Stimulated activated effector memory CD8-positive, alpha-beta T cell treated with anti-CD3 and anti-CD28 coated beads, Interleukin-12 subunit alpha, Interleukin-12 subunit beta, amount 100 ng/mL, for 72 hours (primary cell): ENCODE data around the gene SERPINC1.
"Not testable (repeated sequence)": the region's sequence is repeated elsewhere in the genome, so short reads cannot be mapped to it uniquely, and the experiment has no call there.

Experiments used
- ATAC-seq: fragments of 150-1000 bp; cut with Tn5 transposase; 2 replicates; pipeline ENCODE4 v1.10.0; 2021
- DNase-seq, 2 donors: peaks; one replicate each; pipeline ENCODE4 v3.0.0; 2021 to 2022; ENCODE audit warnings: low spot score in 2 of 2
- H3K27ac Mint-ChIP-seq: one replicate; pipeline ENCODE4 v1.8.0; 2022; ENCODE audit warnings: mild to moderate bottlenecking, mixed read lengths
- H3K36me3 Mint-ChIP-seq: one replicate; pipeline ENCODE4 v1.8.0; 2022; ENCODE audit warnings: mild to moderate bottlenecking, mixed read lengths
- H3K4me1 Mint-ChIP-seq: one replicate; pipeline ENCODE4 v1.8.0; 2022; ENCODE audit warnings: mixed read lengths
- H3K4me3 Mint-ChIP-seq: one replicate; pipeline ENCODE4 v1.8.0; 2022; ENCODE audit warnings: mild to moderate bottlenecking, mixed read lengths
- H3K9me3 Mint-ChIP-seq: one replicate; pipeline ENCODE4 v1.8.0; 2022; ENCODE audit warnings: mixed read lengths

Gene SERPINC1

DNA sequence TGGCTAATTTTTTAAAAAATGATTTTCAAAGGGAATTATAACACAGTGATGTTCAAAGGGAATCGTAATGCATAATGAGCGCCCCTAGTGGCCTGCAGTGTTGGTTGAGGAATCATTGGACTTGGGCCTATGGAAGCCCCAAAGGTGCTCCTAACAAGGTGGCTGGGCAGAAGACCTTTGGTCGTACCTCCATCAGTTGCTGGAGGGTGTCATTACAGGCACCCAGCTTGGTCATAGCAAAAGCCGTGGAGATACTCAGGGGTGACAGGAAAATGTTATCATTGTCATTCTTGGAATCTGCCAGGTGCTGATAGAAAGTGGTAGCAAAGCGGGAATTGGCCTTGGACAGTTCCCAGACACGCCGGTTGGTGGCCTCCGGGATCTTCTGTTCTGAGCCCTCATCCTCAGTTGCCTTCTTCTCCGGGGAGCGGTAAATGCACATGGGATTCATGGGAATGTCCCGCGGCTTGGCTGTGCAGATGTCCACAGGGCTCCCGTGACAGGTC lies 2.7 kb downstream of the SERPINC1 start:
- Mint-ChIP-seq H3K9me3 (no peaks in the 10 kb centered on the region), H3K36me3 (no peaks in the 10 kb centered on the region), H3K4me1 (no peaks in the 10 kb centered on the region), H3K27ac (no peak overlapping the region), H3K4me3 (no peak overlapping the region)
- DNase-seq (peak in 1 of 2 donors; percentile 54), ATAC-seq (peak; percentile 57)

GRCh38 chr1:173913111-173913510 lies 4.0 kb downstream of the SERPINC1 start:
- Mint-ChIP-seq H3K4me3 (no peak overlapping the region), H3K27ac (no peak overlapping the region), H3K4me1 (no peaks in the 10 kb centered on the region), H3K36me3 (no peaks in the 10 kb centered on the region), H3K9me3 (no peaks in the 10 kb centered on the region)
- no peak for ATAC-seq
- DNase-seq = no peak

DNA sequence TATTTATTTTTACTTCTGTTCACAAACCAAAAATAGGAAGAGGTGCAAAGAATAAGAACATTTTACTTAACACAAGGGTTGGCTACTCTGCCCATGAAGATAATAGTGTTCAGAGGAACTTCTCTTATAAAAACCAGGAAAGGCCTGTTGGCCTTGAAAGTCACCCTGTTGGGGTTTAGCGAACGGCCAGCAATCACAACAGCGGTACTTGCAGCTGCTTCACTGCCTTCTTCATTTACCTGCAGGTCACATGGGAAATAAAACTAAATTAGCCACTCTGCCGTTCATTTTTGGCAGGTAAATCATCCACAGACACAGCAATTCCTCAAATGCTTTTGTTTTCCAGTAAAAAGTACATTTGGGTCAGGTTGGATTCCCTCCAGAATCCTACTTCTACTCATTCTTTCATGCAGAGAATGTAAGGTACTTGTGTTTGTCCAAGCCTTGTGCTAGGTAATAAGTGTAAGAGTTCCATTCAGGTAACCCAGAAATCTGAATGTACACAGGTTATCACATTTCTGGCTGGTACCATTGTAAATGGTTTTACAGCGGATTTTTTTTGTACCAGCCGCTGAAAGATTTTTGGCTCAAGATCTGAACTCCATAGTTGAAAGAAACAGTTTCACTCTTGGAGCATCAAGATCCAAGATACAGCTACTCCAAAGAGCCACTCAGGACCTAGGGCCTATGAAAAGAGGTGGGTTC lies 13.1 kb downstream of the SERPINC1 start:
- Mint-ChIP-seq H3K9me3 (no peaks in the 10 kb centered on the region), H3K4me3 (no peak overlapping the region), H3K27ac (no peak overlapping the region), H3K4me1 (no peaks in the 10 kb centered on the region), H3K36me3 (no peaks in the 10 kb centered on the region)
- no peak for DNase-seq
- no peak for ATAC-seq

GRCh38 chr1:173900992-173901391 lies 16.1 kb downstream of the SERPINC1 start:
- Mint-ChIP-seq H3K36me3 (no peaks in the 10 kb centered on the region), H3K4me3 (no peak overlapping the region), H3K9me3 (no peaks in the 10 kb centered on the region), H3K27ac (no peak overlapping the region), H3K4me1 (no peaks in the 10 kb centered on the region)
- ATAC-seq (no peak), DNase-seq (no peak)

- no peak for ATAC-seq
- H3K36me3 Mint-ChIP-seq = no peaks in the 10 kb centered on the region
- DNase-seq = no peak
- no peak overlapping the region for H3K4me3 Mint-ChIP-seq
- H3K9me3 Mint-ChIP-seq = no peaks in the 10 kb centered on the region
- no peak overlapping the region for H3K27ac Mint-ChIP-seq
- no peaks in the 10 kb centered on the region for H3K4me1 Mint-ChIP-seq
These were observed 16.7 kb downstream of the SERPINC1 start for GRCh38 chr1:173900427-173900826.

GRCh38 chr1:173894189-173894588 lies 22.9 kb downstream of the SERPINC1 start:
- DNase-seq (no peak), ATAC-seq (no peak)
- no peaks in the 10 kb centered on the region for H3K9me3 Mint-ChIP-seq
- no peaks in the 10 kb centered on the region for H3K4me1 Mint-ChIP-seq
- H3K36me3 Mint-ChIP-seq = peaks cover 7% of the 10 kb centered on the region
- no peak overlapping the region for H3K27ac Mint-ChIP-seq
- no peak overlapping the region for H3K4me3 Mint-ChIP-seq

- peaks cover 7% of the 10 kb centered on the region for H3K36me3 Mint-ChIP-seq
- no peak overlapping the region for H3K27ac Mint-ChIP-seq
- DNase-seq (no peak), ATAC-seq (no peak)
- no peak overlapping the region for H3K4me3 Mint-ChIP-seq
- no peaks in the 10 kb centered on the region for H3K9me3 Mint-ChIP-seq
- H3K4me1 Mint-ChIP-seq = no peaks in the 10 kb centered on the region
These were observed 23.5 kb downstream of the SERPINC1 start for GRCh38 chr1:173893611-173894010.

GRCh38 chr1:173889885-173890284 lies 27.2 kb downstream of the SERPINC1 start:
- Mint-ChIP-seq H3K4me3 (no peak overlapping the region), H3K9me3 (no peaks in the 10 kb centered on the region), H3K4me1 (peaks cover 15% of the 10 kb centered on the region), H3K36me3 (peaks cover 19% of the 10 kb centered on the region), H3K27ac (no peak overlapping the region)
- DNase-seq = no peak
- ATAC-seq = no peak

- no peak overlapping the region for H3K27ac Mint-ChIP-seq
- no peak overlapping the region for H3K4me3 Mint-ChIP-seq
- H3K4me1 Mint-ChIP-seq = peaks cover 15% of the 10 kb centered on the region
- no peaks in the 10 kb centered on the region for H3K9me3 Mint-ChIP-seq
- no peak for DNase-seq
- ATAC-seq = no peak
- H3K36me3 Mint-ChIP-seq = peaks cover 19% of the 10 kb centered on the region
These were observed 28.4 kb downstream of the SERPINC1 start for GRCh38 chr1:173888749-173889148.

GRCh38 chr1:173887627-173888026 lies 29.5 kb downstream of the SERPINC1 start:
- Mint-ChIP-seq H3K36me3 (peaks cover 19% of the 10 kb centered on the region), H3K4me1 (peaks cover 15% of the 10 kb centered on the region), H3K27ac (no peak overlapping the region), H3K9me3 (no peaks in the 10 kb centered on the region), H3K4me3 (no peak overlapping the region)
- ATAC-seq = peak; percentile 44
- no peak for DNase-seq

DNA sequence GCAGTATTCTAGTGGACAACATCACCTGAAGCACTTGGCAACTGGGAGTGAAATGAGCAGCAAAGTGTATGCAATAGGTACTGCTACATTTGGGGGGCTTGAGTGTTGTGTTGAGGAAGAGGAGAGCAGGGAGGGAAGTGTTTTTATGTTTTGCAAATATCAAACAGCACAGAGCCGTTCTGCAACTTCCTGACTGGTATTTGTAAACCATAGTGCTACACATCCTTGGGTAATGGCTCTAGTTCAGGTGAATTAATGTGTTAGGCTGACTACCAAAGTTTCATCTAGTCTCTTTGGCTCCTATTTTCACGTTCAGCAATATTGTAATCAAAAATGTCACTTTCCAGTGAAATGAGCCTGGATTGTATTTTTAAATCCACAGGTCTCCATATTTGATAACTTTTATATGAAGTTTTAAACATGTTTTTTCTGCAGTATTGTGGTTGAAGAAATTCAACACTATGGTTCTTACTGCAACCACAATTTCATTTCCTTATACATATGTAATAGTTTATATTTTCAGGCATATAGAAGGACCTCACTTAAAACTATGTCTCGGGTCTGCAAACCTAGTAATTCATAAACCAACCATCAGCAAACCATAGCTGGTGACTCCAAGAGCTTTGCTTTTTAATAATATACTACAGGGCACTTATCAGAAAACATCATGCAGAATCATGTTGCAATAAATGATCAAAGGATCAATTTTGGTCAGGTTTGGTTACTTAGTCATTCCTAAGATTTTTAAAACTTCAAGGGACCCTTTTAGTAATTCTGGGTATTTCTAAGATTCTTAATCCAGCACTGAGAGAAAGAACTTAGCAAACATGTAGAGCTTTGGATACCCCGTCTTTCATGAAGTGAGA lies 30.1 kb downstream of the SERPINC1 start:
- Mint-ChIP-seq H3K9me3 (no peaks in the 10 kb centered on the region), H3K4me3 (no peak overlapping the region), H3K27ac (peak overlapping the region; percentile 79), H3K36me3 (peaks cover 19% of the 10 kb centered on the region), H3K4me1 (peaks cover 15% of the 10 kb centered on the region)
- DNase-seq (no peak), ATAC-seq (no peak)

- no peak for ATAC-seq
- H3K9me3 Mint-ChIP-seq = no peaks in the 10 kb centered on the region
- H3K27ac Mint-ChIP-seq = peak overlapping the region; percentile 79
- H3K36me3 Mint-ChIP-seq = peaks cover 14% of the 10 kb centered on the region
- peaks cover 15% of the 10 kb centered on the region for H3K4me1 Mint-ChIP-seq
- H3K4me3 Mint-ChIP-seq = no peak overlapping the region
- DNase-seq = no peak
These were observed 32.4 kb downstream of the SERPINC1 start for GRCh38 chr1:173884701-173885100.

DNA sequence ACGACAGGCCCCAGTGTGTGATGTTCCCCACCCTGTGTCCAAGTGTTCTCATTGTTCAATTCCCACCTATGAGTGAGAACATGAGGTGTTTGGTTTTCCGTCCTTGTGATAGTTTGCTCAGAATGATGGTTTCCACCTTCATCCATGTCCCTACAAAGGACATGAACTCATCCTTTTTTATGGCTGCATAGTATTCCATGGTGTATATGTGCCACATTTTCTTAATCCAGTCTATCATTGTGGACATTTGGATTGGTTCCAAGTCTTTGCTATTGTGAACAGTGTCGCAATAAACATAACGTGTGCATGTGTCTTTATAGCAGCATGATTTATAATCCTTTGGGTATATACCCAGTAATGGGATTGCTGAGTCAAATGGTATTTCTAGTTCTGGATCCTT lies 36.0 kb downstream of the SERPINC1 start:
- H3K36me3 Mint-ChIP-seq = peaks cover 35% of the 10 kb centered on the region
- ATAC-seq, DNase-seq, H3K4me3 Mint-ChIP-seq, H3K9me3 Mint-ChIP-seq, H3K4me1 Mint-ChIP-seq, H3K27ac Mint-ChIP-seq: not testable (repeated sequence)

DNA sequence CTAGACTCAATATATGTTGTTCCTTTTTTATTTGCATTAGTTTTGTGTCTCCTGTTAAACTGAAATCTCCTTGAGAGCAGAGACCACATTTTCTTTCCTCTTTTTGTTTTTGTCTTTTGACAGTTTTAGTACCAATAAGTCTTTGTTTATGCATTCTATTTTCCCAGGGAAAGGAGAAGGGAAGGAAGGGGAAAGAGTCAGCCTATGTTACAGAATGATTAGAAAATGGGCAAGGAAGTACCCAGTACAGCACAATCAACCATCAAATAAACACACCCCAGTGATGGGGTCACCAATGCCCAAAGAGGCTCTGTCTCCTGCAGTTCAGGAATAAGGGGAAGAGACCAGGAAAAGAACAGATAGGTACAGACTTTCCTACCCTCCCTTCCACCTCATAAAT lies 38.9 kb downstream of the SERPINC1 start:
- peaks cover 53% of the 10 kb centered on the region for H3K36me3 Mint-ChIP-seq
- ATAC-seq (no peak), DNase-seq (no peak)
- H3K4me3 Mint-ChIP-seq = no peak overlapping the region
- peak overlapping the region; percentile 10 for H3K27ac Mint-ChIP-seq
- H3K4me1 Mint-ChIP-seq = peaks cover 4% of the 10 kb centered on the region
- no peaks in the 10 kb centered on the region for H3K9me3 Mint-ChIP-seq

DNA sequence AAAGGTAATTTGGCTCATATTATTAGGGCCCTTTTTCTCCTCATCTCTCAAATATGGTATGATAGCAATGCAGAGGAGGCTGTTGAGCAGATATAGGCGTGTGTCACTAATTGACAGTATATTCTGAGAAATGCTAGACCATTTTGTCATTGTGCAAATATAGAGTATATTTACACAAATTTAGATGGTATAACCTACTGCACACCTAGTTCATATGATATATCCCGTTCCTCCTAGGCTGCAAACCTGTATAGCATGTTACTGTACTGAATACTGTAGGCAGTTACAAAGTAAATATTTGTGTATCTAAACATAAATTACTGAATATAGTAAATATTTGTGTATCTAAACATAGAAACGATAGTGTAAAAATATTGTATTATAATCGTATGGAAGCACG lies 40.4 kb downstream of the SERPINC1 start:
- ATAC-seq (no peak), DNase-seq (no peak)
- Mint-ChIP-seq H3K4me1 (peaks cover 7% of the 10 kb centered on the region), H3K9me3 (no peaks in the 10 kb centered on the region), H3K27ac (no peak overlapping the region), H3K36me3 (peaks cover 57% of the 10 kb centered on the region), H3K4me3 (no peak overlapping the region)

DNA sequence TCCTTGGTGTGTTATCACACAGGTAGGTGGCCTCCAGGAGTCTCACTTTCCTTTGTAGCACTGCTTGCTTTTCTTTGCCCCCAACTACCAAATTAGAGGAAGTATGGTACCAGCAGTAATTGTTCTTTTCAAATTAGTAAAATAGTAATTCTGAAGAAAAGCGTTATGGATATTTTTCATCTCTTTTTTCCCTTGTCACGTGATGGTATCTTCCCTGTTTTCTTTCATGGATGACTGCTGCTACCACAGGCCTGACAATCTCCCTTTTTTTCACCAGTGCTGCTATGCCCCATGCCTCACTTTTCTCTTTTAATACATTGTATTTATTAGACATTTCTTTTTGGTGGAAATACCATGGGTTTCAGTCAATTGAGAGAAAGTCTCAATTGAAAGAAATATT lies 45.6 kb downstream of the SERPINC1 start:
- H3K27ac Mint-ChIP-seq = peak overlapping the region; percentile 88
- peak overlapping the region; percentile 94 for H3K4me3 Mint-ChIP-seq
- peaks cover 71% of the 10 kb centered on the region for H3K36me3 Mint-ChIP-seq
- H3K9me3 Mint-ChIP-seq = no peaks in the 10 kb centered on the region
- DNase-seq = no peak
- ATAC-seq = no peak
- peaks cover 37% of the 10 kb centered on the region for H3K4me1 Mint-ChIP-seq
